Epidermal melanocyte (primary cell): Measurements from ENCODE around the gene ULBP3.

Experiments used
- DNase-seq: peaks from one replicate; pipeline ENCODE4 v3.0.0; 2011; ENCODE audit warnings: low spot score; ENCODE audit not compliant: insufficient read length

Gene ULBP3

GRCh38 chr6:150068720-150069648 lies at the start of gene ULBP3:
Gene ULBP3, minus strand, starts transcription at chr6:150069121. Its CDS starts 55 bp downstream, at chr6:150069066.
- DNase-seq = peak; percentile 87

GRCh38 chr6:150118627-150119026 lies 49.7 kb upstream of the ULBP3 start:
- no peak for DNase-seq

- DNase-seq = no peak
Observed at GRCh38 chr6:150118203-150118602, 49.3 kb upstream of the ULBP3 start.

GRCh38 chr6:150116200-150116800 lies 47.4 kb upstream of the ULBP3 start:
- no peak for DNase-seq

GRCh38 chr6:150115769-150116168 lies 46.8 kb upstream of the ULBP3 start:
- no peak for DNase-seq

GRCh38 chr6:150112233-150112632 lies 43.3 kb upstream of the ULBP3 start:
- DNase-seq = no peak

GRCh38 chr6:150102750-150103270 lies 33.9 kb upstream of the ULBP3 start:
- DNase-seq = no peak

GRCh38 chr6:150100745-150101144 lies 31.8 kb upstream of the ULBP3 start:
- no peak for DNase-seq

- no peak for DNase-seq
Observed at GRCh38 chr6:150099953-150100352, 31.0 kb upstream of the ULBP3 start.

GRCh38 chr6:150099546-150099945 lies 30.6 kb upstream of the ULBP3 start:
- DNase-seq = no peak

GRCh38 chr6:150098155-150098554 lies 29.2 kb upstream of the ULBP3 start:
- DNase-seq = no peak

GRCh38 chr6:150093397-150093796 lies 24.5 kb upstream of the ULBP3 start:
- DNase-seq = no peak

- DNase-seq = peak; percentile 34
Observed at GRCh38 chr6:150091476-150091875, 22.6 kb upstream of the ULBP3 start.

GRCh38 chr6:150090328-150090727 lies 21.4 kb upstream of the ULBP3 start:
- DNase-seq = no peak

GRCh38 chr6:150088481-150089154 lies 19.7 kb upstream of the ULBP3 start:
- no peak for DNase-seq

- no peak for DNase-seq
Observed at GRCh38 chr6:150087336-150087735, 18.4 kb upstream of the ULBP3 start.

- DNase-seq = no peak
Observed at GRCh38 chr6:150086026-150086425, 17.1 kb upstream of the ULBP3 start.

- no peak for DNase-seq
Observed at GRCh38 chr6:150084426-150084825, 15.5 kb upstream of the ULBP3 start.

GRCh38 chr6:150083839-150084238 lies 14.9 kb upstream of the ULBP3 start:
- no peak for DNase-seq

GRCh38 chr6:150081702-150082101 lies 12.8 kb upstream of the ULBP3 start:
- DNase-seq = no peak

GRCh38 chr6:150079604-150080003 lies 10.7 kb upstream of the ULBP3 start:
- no peak for DNase-seq

- no peak for DNase-seq
Observed at GRCh38 chr6:150078788-150079187, 9.9 kb upstream of the ULBP3 start.
